Measurements from ENCODE around the gene PHACTR1.

Gene PHACTR1

DNA sequence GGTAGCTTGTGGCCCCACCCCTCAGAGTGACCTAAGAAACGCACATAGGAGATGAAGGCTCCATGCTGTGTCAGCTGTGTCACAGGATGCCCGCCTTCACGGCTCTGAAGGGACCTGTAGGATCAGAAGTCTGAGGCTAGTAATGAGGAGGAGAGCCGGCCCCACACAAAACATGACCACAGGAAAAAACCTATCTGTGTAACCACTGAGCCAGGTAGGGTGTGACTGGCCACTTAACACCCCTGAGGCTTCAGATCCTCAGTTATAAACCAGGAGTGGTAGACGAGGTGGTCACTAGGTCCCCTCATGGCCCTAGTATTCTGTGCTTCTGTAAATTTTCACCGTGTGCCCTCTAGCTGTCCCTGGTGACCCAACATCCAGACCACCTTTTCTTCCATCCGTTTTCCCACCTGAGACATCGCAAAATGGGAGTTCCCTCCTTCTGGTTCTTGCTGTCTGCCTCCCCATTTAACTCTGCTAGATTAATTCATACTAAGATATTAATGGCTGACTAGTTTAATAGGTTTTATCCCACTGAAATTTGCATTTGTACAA, 558.9 kb downstream of the PHACTR1 start:
- DNase-seq, result no peak

DNA sequence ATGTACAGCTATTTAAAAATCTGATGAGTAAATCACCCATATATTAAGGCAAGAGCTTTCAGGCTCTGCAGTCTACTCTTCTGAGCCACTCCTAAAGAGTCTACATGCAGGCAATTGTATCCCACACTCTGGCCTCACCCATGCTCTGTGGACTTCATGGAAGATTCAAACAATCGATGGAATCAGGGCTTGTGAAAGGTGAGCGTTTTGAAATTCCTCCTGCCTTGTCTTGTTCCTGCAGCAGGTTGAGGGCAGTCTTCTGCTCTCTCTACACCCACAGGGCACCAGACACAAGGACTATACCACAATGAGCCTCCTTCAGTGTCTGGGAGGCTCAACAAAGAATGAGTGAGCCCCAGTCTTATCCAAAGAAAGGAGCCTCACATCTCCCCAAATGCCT, 560.7 kb downstream of the PHACTR1 start:
- no peak for DNase-seq

DNA sequence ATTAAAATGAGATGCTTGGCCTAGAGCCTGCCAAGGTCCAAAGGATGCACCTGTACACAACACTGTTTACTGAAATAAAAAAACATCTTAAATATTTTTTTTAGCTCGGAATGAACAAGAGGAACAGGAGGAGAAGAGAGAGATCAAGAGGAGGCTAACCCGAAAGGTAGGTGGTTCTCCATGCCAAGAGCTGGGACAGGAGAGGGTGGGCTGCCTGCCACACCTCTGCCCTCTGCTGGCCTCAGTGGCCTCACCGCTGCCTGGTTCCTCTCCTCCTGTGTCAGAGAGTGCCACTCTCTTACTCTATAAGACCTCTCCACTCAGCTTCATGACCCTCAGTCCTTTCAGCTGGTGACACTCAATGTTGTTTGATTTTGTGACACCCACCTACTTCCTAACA, 561.6 kb downstream of the PHACTR1 start:
- DNase-seq, result no peak

DNA sequence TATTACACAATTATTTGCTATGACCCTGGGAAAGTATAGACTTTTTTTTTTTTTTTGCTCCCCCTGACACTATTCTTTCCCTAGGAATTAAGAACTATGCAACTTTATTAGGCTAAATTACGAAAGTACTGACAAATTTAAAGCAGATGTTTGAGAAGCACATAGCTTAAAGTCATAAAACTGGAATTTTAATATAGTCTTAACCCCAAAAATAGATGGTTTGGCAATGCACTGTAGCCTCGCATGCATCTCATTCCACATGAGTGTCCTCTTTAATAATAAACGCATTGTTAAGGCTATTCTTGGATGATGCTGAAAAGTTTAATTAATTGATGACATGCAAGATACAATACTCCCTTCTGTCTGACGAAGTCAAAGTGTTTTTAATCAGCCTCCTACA, 562.4 kb downstream of the PHACTR1 start:
- DNase-seq, result no peak

- DNase-seq, result no peak
These were observed 563.7 kb downstream of the PHACTR1 start for GRCh38 chr6:13280254-13280653.

GRCh38 chr6:13281686-13282085, 565.1 kb downstream of the PHACTR1 start:
- DNase-seq, result no peak

- no peak for DNase-seq
These were observed 566.0 kb downstream of the PHACTR1 start for GRCh38 chr6:13282393-13283069.

GRCh38 chr6:13283331-13283730, 566.8 kb downstream of the PHACTR1 start:
- no peak for DNase-seq

DNA sequence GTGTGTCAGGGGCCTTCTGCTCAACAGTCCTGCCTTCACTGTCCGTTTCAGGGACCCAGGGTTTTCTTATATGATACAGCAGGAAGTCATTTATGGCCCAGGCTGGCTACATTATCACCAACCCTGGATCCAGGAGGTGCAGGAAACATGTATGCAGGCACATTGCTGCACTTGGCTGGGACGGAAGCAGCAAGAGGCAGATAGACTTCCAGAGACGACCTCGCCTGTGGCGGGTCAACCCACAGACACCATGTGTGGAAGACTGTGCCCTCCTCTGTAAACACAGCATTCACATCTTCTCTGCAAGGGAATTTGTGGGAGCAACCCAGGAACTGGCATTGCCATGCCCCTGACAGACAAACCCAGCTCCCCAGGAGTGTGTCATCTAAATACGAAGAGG, 568.1 kb downstream of the PHACTR1 start:
- no peak for DNase-seq

- no peak for DNase-seq
These were observed 569.1 kb downstream of the PHACTR1 start for GRCh38 chr6:13285705-13286104.

GRCh38 chr6:13286181-13286580, 569.6 kb downstream of the PHACTR1 start:
- DNase-seq, result no peak

DNA sequence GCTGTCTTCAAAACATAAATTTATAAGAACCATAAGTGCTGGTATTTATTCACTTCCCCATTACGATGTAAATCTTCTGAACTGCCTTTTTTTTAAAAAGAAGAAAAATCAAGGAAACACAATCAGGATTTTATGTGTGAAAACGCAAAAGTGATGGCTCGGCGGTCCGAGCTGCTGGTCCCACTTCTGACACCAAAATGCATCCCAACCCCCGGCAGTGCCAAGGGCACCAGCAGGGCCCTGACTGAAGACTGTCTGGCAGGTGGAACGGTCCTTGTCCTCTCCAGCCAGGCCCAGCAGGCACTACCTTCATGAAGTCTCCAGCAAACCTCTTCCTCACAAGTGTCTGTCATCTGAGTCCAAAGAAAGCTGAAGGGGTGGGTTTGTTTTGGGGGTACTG, 570.5 kb downstream of the PHACTR1 start:
- DNase-seq, result no peak

DNA sequence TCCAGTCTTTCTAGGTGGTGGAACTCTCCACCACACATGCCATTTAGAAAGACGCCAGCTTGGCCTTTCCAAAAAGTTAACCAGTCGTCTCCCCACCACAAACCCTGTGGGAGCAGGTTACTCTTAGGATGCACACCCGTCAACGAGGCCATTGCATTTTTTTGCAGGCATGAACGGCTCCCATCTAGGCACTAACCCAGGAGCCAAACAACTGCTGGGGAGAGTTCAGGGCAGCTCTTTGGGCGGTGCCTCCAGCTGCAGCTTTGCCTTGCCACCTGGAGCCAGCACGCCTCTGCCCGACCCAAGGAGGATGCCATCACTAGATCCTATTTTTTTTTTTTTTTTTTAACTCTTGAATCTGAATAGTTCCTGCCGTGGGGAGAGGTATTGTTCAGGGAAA, 571.9 kb downstream of the PHACTR1 start:
- DNase-seq, result no peak

DNA sequence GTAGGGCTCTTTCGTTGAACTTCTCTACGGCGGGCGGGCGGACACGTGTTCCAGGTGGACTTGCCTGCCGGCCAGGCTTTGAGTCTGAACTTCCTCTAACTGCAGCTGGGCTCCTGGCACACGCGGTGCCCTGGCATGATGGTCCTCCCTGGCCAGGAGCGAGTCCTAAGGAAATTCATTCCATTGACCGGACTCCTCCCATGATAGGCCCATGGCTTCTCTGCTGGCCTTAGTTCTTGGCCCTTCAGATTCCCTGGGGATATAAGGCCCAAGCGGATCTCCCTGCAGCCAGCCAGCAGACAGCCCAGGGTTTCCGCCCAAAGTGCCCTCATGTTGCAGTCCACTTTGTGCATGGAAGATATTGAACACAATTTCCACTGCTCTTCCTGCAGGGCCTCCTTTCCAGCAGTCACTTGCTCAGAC, 572.4 kb downstream of the PHACTR1 start:
- DNase-seq, result no peak

- DNase-seq, result no peak
These were observed 573.3 kb downstream of the PHACTR1 start for GRCh38 chr6:13289789-13290318.

DNA sequence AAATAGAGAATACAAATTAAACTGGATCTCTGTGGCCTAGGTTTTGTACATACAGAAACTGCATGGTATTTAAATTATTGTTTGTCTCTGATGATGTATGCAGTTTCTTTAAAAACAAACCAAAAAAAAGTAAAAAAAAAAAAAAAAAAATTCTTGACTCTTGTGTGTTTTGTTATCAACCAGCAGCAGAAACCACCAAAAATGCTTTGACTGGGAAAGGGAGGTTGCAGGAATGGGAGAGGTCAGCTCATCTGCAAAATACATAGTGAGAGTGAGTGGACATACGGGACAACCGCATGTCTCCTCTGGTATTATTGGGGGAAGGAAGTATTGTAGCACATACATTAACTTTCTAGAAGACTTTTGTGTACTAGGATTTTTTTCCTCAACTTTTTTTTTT, 573.8 kb downstream of the PHACTR1 start:
- no peak for DNase-seq

GRCh38 chr6:13292774-13293173, 576.2 kb downstream of the PHACTR1 start:
- DNase-seq, result no peak

DNA sequence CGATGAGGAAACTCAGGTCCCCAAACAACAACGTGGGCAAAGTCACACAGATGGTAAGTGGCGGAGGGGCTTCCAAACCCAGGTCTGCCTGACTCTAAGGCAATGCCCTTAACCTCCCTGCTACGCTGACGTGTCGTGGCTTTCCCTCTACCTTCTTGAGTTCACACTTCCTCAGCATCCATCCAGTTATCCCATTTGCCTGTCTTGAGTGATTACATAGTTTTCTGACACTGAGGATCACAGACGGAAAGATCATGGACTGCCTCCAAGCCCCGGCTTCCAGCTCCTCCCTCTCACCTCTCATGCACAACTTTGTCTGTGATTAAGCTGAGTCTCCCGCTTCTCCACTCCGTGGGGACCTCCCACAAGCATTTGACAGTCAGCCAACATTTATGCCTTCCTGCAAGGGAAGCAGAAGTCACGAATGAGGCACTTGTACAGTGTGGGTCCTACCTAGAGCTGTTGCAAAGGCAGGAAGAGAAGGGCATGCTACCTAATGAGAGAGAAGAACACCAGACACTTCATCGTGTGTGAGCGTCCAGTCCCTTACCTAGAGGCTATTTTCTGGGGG, 578.0 kb downstream of the PHACTR1 start:
- DNase-seq, result no peak

DNA sequence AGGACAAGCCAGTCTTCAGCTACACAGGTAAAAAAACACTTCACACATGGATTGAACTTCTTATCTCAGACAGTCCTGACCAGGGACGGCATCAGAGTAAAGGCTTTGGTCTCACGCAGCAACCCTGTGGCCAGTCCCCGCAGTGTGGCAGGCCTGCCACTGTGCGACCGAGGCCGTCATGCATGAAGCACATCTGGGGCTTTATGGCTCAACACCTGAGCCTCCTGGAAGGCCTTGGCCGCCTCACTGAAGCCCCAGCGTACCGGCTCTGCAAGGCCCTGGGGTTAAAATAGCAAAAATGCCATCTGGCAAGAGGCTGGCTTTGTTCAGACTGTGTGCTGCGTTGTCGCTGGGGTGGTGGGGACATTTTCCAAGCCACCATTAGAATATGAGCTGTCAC, 579.0 kb downstream of the PHACTR1 start:
- no peak for DNase-seq

GRCh38 chr6:13296536-13296997, 580.0 kb downstream of the PHACTR1 start:
- no peak for DNase-seq

- DNase-seq, result no peak
These were observed 580.8 kb downstream of the PHACTR1 start for GRCh38 chr6:13297391-13297790.

DNA sequence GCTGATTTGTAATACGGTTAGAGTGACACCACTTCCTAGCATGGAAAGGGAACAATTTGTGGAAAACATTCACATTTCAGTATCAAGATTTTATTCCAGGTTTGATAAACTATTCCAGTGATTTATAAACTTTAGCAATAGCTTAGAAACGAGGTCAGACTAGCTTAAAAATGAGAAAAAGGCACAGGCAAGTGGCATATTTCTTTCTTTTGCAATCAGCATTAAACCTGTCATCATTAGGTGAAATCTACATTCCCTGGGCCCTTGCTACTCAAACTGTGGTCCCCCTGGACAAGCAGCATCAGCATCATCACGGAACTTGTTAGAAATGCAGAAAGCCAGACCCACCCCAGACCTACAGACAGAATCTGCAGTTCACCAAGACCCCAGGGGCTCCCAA, 581.9 kb downstream of the PHACTR1 start:
- DNase-seq, result no peak

GRCh38 chr6:13299403-13299821, 582.8 kb downstream of the PHACTR1 start:
- no peak for DNase-seq

DNA sequence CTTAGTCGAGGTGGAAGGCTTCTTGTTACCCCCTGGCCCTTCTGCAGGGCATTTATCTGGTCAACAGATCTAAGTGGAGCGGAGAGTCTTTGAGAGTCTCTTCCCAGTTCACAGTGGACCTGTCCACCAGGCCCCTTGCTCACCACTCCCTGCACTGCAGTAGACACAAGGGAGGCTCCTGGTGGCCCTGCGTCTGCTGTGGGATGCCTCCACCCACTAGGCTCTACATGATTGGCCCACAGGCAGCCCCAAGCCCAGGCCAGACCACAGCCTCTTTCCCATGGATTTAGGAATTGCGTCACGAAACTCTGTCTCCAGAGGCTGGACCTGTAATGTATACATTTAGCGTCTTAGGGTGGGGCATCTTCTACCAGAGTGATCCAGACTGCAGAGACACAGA, 583.4 kb downstream of the PHACTR1 start:
- no peak for DNase-seq
